Globus pallidus (tissue), 1 donor: Measurements from ENCODE around the gene WNT3A.
A peak's percentile ranks its signal among the peaks of the same experiment; 100 is the strongest.

Experiments
- DNase-seq: peaks from one replicate; pipeline ENCODE4 v3.0.0-alpha.2; 2015; ENCODE audit warnings: low spot score

The WNT3A gene

GRCh38 chr1:227999056-227999930, 7.5 kb upstream of the WNT3A start:
- DNase-seq, result peak; percentile 21

GRCh38 chr1:228000416-228000815, 6.4 kb upstream of the WNT3A start:
- DNase-seq, result no peak

- no peak for DNase-seq
Observed at GRCh38 chr1:228000836-228001563, 5.8 kb upstream of the WNT3A start.

DNA sequence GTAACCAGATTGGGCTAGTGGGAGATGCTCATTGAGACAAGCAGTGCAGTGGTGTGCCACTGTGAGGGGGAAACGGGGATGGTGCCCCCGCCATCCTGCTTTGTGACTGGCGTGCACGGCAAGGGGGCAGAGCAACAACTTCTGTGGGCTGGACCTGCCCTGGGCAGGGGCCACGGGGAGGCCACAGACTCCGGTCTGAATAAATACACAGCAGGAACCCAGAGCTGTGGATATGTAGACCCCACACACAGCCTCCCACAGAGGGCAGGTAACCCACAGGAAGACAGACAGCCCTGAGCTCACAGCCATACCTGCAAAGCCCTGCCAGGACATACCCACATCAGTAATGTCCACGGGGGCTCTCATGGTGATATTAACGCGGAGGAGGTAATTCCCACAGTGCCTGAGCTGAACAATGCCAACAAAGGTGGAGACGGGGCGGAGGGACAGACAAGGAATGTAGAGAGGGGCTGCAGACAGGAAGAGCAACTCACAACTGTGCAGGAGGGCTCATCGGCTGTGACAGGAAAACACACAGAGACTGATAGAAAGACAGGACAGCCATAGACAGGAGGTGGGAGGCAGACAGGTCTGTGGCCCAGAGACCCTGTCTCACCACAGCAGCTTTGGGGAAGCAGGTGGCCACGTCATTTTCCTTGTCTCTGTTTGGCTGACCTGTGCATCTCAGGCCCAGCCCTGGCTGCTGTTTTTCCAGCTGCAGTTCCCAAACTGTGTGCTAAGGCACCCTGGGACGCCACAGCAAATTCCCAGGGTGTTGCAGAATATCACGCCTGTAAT, 4.9 kb upstream of the WNT3A start:
- DNase-seq, result no peak

- no peak for DNase-seq
Observed at GRCh38 chr1:228002792-228003191, 4.0 kb upstream of the WNT3A start.

DNA sequence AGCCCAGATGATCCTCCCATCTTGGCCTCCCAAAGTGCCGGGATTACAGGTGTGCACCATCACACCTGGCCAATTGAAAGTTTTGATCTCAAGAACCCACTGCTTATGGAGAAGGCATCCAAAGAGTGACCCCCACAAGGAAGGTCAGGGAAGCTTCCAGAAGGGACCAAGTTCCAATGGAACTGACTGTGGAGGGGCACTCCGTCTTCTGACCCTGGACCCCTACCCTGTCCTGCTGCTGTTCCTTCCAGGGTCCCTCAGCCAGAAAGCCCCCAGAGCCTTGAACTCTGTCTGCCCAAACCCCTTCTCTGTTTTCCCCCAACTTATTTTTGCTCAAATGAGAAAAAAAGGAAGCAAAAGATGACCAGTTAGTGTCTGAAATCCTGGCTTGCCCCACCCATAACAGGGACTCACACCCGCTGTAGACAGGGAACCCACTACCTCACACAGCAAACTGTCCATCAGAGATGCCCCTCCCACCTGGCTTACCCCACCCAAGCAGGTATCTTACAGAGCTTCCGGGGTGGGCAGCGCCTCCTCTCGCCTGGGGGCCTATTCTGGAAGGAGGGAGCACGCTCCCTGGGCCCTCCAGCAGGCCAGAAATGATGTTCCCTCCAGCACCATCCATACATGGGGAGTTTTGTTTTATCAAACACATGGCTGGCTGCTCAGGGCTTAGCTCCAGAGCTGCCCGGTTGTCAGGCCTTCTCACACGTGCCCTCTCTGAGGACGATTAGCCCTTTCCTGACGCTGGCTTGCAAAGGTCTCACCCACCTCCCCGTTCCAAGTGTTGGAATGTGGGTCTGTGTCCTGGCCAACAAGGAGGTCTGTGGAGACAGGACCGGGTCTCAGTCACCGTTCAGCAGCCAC, 3.1 kb upstream of the WNT3A start:
- DNase-seq, result no peak

DNA sequence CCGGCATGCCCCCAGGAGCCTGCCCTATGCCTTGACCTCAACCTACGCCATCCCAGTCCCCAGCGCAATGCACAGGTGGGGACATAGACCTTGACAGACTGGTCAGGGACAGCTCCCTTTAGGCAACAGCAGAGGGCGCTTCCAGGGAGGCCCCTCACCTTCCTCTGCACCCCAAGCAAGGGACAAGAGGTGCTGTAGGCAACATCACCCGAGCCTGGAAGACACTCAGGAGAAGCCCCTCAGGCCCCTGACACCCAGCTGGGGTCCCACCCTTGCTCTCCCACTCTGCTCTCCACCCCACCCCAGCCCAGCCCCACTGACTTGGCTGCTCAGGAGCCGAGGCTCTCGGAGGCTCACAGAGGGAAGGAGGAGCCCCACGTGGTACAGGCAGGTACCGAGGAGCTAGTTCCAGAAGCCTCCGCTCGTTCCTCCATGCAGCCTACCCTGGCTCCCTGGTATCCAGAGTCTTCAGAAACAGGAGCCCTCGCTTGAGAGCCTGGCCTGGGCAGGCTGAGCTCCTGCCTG, 2.4 kb upstream of the WNT3A start:
- no peak for DNase-seq

GRCh38 chr1:228004856-228005462, 1.8 kb upstream of the WNT3A start:
- no peak for DNase-seq

DNA sequence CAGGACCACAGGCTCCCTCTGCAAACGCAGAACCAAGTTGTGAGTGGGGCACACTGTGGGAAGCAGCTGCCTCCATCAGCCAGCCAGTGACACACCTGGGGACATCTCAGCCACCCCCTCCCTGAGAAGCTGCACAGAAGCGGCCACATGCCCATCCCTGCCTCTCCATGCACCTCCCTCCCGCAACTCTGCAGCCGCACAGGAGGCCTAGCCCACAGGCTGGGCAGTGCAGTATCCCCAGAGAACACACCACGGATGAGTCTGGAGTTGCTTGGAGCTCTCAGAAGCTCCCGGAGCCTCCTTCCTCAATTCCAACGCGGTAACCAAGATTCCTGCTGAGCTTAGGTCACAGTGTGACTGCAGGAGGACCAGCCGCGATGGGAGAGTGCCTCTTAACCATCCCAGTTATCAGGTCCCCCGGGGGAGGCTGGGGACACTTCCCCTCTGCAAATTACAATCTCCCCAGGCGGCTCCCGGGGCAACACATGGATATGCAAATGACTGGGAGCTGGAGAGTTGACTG, 1.2 kb upstream of the WNT3A start:
- DNase-seq, result no peak

DNA sequence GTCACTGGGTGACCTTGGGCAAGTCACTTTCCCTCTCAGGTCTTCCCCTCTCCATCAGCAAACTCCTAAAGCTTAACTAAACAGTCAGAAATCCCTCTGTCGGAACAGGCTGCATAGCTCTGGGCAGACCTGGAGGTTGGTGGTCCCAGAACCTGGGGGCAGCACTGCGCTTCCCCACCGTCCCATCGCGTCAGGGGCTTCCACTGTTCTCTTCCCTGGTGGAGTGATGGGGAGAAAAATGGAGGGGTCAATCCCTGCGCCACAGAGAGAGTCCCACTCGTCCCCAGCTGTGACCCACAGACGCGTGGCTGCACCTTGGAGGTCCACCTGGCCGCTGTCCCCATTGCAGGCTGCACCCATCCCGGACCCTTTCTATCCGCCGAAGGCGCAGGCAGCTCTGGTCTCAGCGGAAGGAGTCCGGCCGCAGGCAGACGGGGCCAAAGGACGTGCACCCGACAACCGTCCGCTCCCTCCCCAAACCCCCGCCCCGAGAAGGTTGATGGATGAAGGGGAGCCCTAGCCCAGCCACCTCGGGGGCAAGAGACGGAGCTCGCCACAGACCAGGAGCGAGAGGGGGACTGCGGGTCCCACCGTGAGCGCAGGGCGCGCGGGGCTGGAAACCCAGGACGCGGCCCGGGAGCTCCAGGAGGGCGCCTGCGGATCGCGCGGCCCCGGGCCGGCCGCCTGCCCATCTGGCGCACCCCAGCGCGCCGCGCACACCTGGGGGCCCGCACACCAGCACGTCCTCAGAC, 588 bp upstream of the WNT3A start:
- no peak for DNase-seq

- DNase-seq, result no peak
Observed at GRCh38 chr1:228007049-228007800, 427 bp downstream of the WNT3A start.

DNA sequence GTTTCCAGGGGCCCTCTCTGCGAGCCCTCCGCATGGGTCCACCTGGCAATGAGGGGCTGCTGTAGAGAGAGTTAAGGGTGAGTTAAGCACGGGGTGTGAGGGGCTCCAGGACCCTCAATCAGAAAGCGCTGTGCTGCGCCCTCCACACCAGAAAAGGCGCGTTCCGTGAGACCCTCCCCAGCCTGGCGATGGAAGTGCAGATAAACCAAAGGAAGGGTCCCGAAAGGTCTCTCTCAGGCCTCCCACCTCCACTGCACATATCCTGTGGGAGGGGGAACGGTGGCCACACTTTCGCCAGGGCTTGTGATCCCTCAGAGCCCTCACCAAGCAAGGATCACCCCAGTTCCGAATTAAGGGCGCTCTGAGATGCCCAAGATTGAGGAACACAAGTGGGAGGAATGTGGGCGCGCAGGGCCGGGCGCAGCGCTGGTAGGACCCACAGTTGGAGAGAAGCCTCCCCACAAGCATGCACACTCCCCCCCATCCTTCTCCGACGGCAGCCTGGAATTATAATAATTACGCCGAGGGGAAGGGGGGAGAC, 1.1 kb downstream of the WNT3A start:
- no peak for DNase-seq

DNA sequence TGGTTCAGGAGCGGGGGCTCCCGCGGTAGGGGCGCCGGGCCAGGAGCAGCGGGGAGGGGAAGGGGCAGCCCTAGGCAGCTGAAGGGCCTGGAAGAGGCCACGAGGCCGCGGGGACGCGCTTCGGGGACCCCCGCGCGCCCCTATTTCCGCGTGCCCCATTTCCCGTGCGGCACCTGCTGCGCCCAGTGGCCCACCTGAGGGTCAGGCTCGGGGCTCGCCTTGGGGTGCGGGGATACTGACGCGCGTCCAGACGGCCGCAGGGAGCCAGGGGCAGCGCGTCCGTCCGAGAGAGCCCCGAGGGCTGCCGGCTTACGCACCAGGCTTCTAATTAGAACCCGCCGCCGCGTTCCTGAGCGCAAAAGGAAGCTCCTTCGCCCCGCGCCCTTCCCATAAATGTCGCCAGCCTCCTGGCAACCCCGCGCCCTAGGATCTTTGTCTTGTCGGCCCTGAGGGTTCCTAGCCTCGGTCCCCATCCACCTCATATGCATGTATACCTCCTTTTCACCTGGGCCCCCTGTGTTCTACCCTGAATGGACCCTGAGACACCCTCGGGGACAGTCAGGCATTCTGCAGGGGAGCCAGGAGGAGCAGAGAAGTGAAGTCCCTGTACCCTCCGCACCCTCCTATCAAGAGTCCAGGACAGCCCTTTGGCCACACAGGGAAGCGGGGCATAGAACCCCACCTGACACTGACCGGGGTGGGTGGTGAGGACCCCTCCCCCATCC, 1.8 kb downstream of the WNT3A start:
- no peak for DNase-seq

GRCh38 chr1:228009116-228009827, 2.5 kb downstream of the WNT3A start:
- DNase-seq, result no peak

GRCh38 chr1:228009828-228010775, 3.3 kb downstream of the WNT3A start:
- DNase-seq, result no peak

GRCh38 chr1:228010921-228011320, 4.1 kb downstream of the WNT3A start:
- DNase-seq, result no peak
